ENCODE data around the gene AFM. TPM values are rescaled to one million over a fixed set of nuclear protein-coding genes. Genes with fewer than 3 reads are reported as not detected.

Gene AFM
- total RNA-seq = not detected in 2 replicates

- no peak for TF ChIP-seq CTCF (IDR thresholded peaks at IDR 0.05)
- H3K4me3 Mint-ChIP-seq = no peak within 1 kb of the TSS
Observed at GRCh38 chr4:73481358-73481757, at the start of gene AFM. TSS of gene AFM (plus strand) at chr4:73481745. CDS start at chr4:73481776, 31 bp downstream.

GRCh38 chr4:73431813-73432168, 49.8 kb upstream of the AFM start:
- H3K27ac Mint-ChIP-seq = no peak overlapping the region
- H3K27me3 Mint-ChIP-seq = peaks cover 2% of the 10 kb centered on the region
- POLR2A ChIA-PET = no interaction called here
- H3K36me3 Mint-ChIP-seq (ENCODE audit: low read depth) = no peaks in the 10 kb centered on the region
- no peaks in the 10 kb centered on the region for H3K9me3 Mint-ChIP-seq
- no peaks in the 10 kb centered on the region for H3K4me1 Mint-ChIP-seq
- CTCF ChIA-PET = interaction anchor here (1.1 to 2.3 kb wide), 2 partner anchors 15 to 21 kb away, joined by 3 to 6 read pairs; no protein-coding TSS in a partner anchor
- H3K4me3 Mint-ChIP-seq = no peak overlapping the region
- ATAC-seq (ENCODE audit: low read depth) (no peak), DNase-seq (no peak)
- TF ChIP-seq CTCF (IDR thresholded peaks at IDR 0.05) = no peak
- intact Hi-C loops (cut with micrococcal nuclease) = loop anchor here (10.0 kb wide), 1 partner anchor 703 kb away; no protein-coding TSS in a partner anchor

More at GRCh38 chr4:73481358-73481757, at the start of gene AFM:
- no peak for DNase-seq
- Mint-ChIP-seq H3K9me3 (no peaks in the 10 kb centered on the region), H3K36me3 (ENCODE audit: low read depth) (no peaks in the 10 kb centered on the region), H3K4me1 (no peaks in the 10 kb centered on the region), H3K27ac (no peak within 1 kb of the TSS), H3K27me3 (peaks cover 8% of the 10 kb centered on the region)
- ChIA-PET CTCF (no interaction called here), POLR2A (no interaction called here)
- ATAC-seq (ENCODE audit: low read depth) = no peak
- intact Hi-C loops (cut with micrococcal nuclease) = no loop called here

- intact Hi-C loops (cut with micrococcal nuclease) = loop anchor here (10.0 kb wide), 1 partner anchor 702 kb away; no protein-coding TSS in a partner anchor
Observed at GRCh38 chr4:73432169-73433000, 49.2 kb upstream of the AFM start.

GRCh38 chr4:73433140-73433539, 48.4 kb upstream of the AFM start:
- POLR2A ChIA-PET = no interaction called here
- H3K27ac Mint-ChIP-seq = no peak overlapping the region
- H3K9me3 Mint-ChIP-seq = no peaks in the 10 kb centered on the region
- H3K4me3 Mint-ChIP-seq = no peak overlapping the region
- peaks cover 8% of the 10 kb centered on the region for H3K27me3 Mint-ChIP-seq
- intact Hi-C loops (cut with micrococcal nuclease) = loop anchor here (10.0 kb wide), 1 partner anchor 702 kb away; no protein-coding TSS in a partner anchor
- DNase-seq (no peak), ATAC-seq (ENCODE audit: low read depth) (no peak)
- no peaks in the 10 kb centered on the region for H3K36me3 Mint-ChIP-seq (ENCODE audit: low read depth)
- CTCF ChIA-PET = interaction anchor here (0.6 to 2.3 kb wide), 2 partner anchors 13 to 294 kb away, joined by 3 to 6 read pairs; no protein-coding TSS in a partner anchor
- H3K4me1 Mint-ChIP-seq = no peaks in the 10 kb centered on the region
- no peak for TF ChIP-seq CTCF (IDR thresholded peaks at IDR 0.05)

More at GRCh38 chr4:73432169-73433000, 49.2 kb upstream of the AFM start:
- TF ChIP-seq CTCF (IDR thresholded peaks at IDR 0.05) = no peak
- Mint-ChIP-seq H3K9me3 (no peaks in the 10 kb centered on the region), H3K4me1 (no peaks in the 10 kb centered on the region), H3K36me3 (ENCODE audit: low read depth) (no peaks in the 10 kb centered on the region), H3K27ac (no peak overlapping the region), H3K27me3 (peaks cover 7% of the 10 kb centered on the region), H3K4me3 (no peak overlapping the region)
- no peak for DNase-seq
- POLR2A ChIA-PET = no interaction called here
- ATAC-seq (ENCODE audit: low read depth) = no peak
- CTCF ChIA-PET = interaction anchor here (1.1 to 2.3 kb wide), 2 partner anchors 14 to 21 kb away, joined by 3 to 6 read pairs; no protein-coding TSS in a partner anchor

GRCh38 chr4:73434311-73434710, 47.2 kb upstream of the AFM start:
- DNase-seq (no peak), ATAC-seq (ENCODE audit: low read depth) (no peak)
- ChIA-PET CTCF (no interaction called here), POLR2A (no interaction called here)
- H3K9me3 Mint-ChIP-seq = no peaks in the 10 kb centered on the region
- no peak for TF ChIP-seq CTCF (IDR thresholded peaks at IDR 0.05)
- H3K27me3 Mint-ChIP-seq = peaks cover 8% of the 10 kb centered on the region
- intact Hi-C loops (cut with micrococcal nuclease) = loop anchor here (10.0 kb wide), 1 partner anchor 700 kb away; no protein-coding TSS in a partner anchor
- H3K27ac Mint-ChIP-seq = no peak overlapping the region
- no peak overlapping the region for H3K4me3 Mint-ChIP-seq
- H3K36me3 Mint-ChIP-seq (ENCODE audit: low read depth) = no peaks in the 10 kb centered on the region
- no peaks in the 10 kb centered on the region for H3K4me1 Mint-ChIP-seq

All from activated B cell treated with CpG ODN at 0.5 μM for 24 hours (primary cell).